Right ventricle myocardium inferior (tissue), 1 donor: ENCODE measurements around the gene AMELX. TPM values are rescaled to one million over a fixed set of nuclear protein-coding genes. Genes with fewer than 3 reads are reported as not detected.

Experiments
- ATAC-seq: fragments of 200-7000 bp; cut with Tn5 transposase; one replicate; pipeline ENCODE4 v1.9.1; 2020; ENCODE audit warnings: mild to moderate bottlenecking, moderate library complexity
- DNase-seq: peaks from one replicate; pipeline ENCODE4 v3.0.0; 2021; ENCODE audit errors: missing footprints
- intact Hi-C: fragments of 100-400 bp; cut with DNase I; formaldehyde crosslinking; loops from one replicate; pipeline ENCODE4 v1.11.0; 2022
- long read RNA-seq: library from polyadenylated mRNA; unstranded; transcript quantifications from one replicate; pipeline ENCODE4 v2.0.0, GENCODE V29; 2021
- total RNA-seq: library from RNA; stranded (reverse); fragmentation: NEBNext Ultra II Directional; extraction: Animal tissue kit (Norgen Biotek cat#: 25700); gene quantifications from one replicate; pipeline ENCODE4 v1.2.1, GENCODE V29; 2021
- donor health status: DM: no; HTN: yes; CAD: no; lungs with severe emphysema.

Gene AMELX
- total RNA-seq, result not detected
- long read RNA-seq, result 0 reads

GRCh38 chrX:11293113-11293512 lies at the start of gene AMELX:
Gene AMELX (plus strand): TSS chrX:11293413. CDS start chrX:11294789, 1,376 bp downstream.
- no peak for ATAC-seq
- DNase-seq, result no peak
- intact Hi-C loops, result no loop called here

GRCh38 chrX:11244636-11245035 lies 48.6 kb upstream of the AMELX start:
- DNase-seq (no peak), ATAC-seq (peak; percentile 44)
- intact Hi-C loops, result no loop called here

GRCh38 chrX:11254417-11255109 lies 38.6 kb upstream of the AMELX start:
- no peak for DNase-seq
- intact Hi-C loops, result no loop called here

GRCh38 chrX:11257290-11257689 lies 35.9 kb upstream of the AMELX start:
- ATAC-seq (no peak), DNase-seq (no peak)

More at GRCh38 chrX:11254417-11255109, 38.6 kb upstream of the AMELX start:
- no peak for ATAC-seq

GRCh38 chrX:11257711-11258110 lies 35.5 kb upstream of the AMELX start:
- intact Hi-C loops, result no loop called here
- no peak for DNase-seq
- no peak for ATAC-seq

More at GRCh38 chrX:11257290-11257689, 35.9 kb upstream of the AMELX start:
- intact Hi-C loops, result no loop called here

GRCh38 chrX:11259437-11259836 lies 33.8 kb upstream of the AMELX start:
- intact Hi-C loops, result no loop called here
- no peak for DNase-seq
- ATAC-seq, result no peak

GRCh38 chrX:11261260-11261659 lies 32.0 kb upstream of the AMELX start:
- intact Hi-C loops, result no loop called here

GRCh38 chrX:11264925-11265324 lies 28.3 kb upstream of the AMELX start:
- intact Hi-C loops, result no loop called here
- no peak for DNase-seq
- ATAC-seq, result no peak

More at GRCh38 chrX:11261260-11261659, 32.0 kb upstream of the AMELX start:
- ATAC-seq (no peak), DNase-seq (no peak)

GRCh38 chrX:11265352-11265751 lies 27.9 kb upstream of the AMELX start:
- no peak for ATAC-seq
- intact Hi-C loops, result no loop called here
- DNase-seq, result no peak

GRCh38 chrX:11266573-11267003 lies 26.6 kb upstream of the AMELX start:
- no peak for ATAC-seq
- intact Hi-C loops, result no loop called here
- DNase-seq, result no peak

GRCh38 chrX:11267425-11267824 lies 25.8 kb upstream of the AMELX start:
- ATAC-seq (no peak), DNase-seq (no peak)
- intact Hi-C loops, result no loop called here

GRCh38 chrX:11269006-11269405 lies 24.2 kb upstream of the AMELX start:
- intact Hi-C loops, result no loop called here
- DNase-seq (no peak), ATAC-seq (no peak)

- intact Hi-C loops, result no loop called here
- ATAC-seq (no peak), DNase-seq (no peak)
These were observed 23.2 kb upstream of the AMELX start for GRCh38 chrX:11269996-11270395.

GRCh38 chrX:11272290-11272689 lies 20.9 kb upstream of the AMELX start:
- ATAC-seq (no peak), DNase-seq (no peak)
- intact Hi-C loops, result no loop called here

- intact Hi-C loops, result no loop called here
- ATAC-seq, result no peak
These were observed 20.4 kb upstream of the AMELX start for GRCh38 chrX:11272863-11273262.

GRCh38 chrX:11273544-11273943 lies 19.7 kb upstream of the AMELX start:
- intact Hi-C loops, result no loop called here
- ATAC-seq (no peak), DNase-seq (no peak)

More at GRCh38 chrX:11272863-11273262, 20.4 kb upstream of the AMELX start:
- DNase-seq, result no peak

- DNase-seq (no peak), ATAC-seq (no peak)
- intact Hi-C loops, result no loop called here
These were observed 11.2 kb upstream of the AMELX start for GRCh38 chrX:11282043-11282442.

GRCh38 chrX:11285651-11286050 lies 7.6 kb upstream of the AMELX start:
- ATAC-seq, result no peak
- intact Hi-C loops, result no loop called here
- DNase-seq, result no peak

- DNase-seq (no peak), ATAC-seq (no peak)
- intact Hi-C loops, result no loop called here
These were observed 5.7 kb upstream of the AMELX start for GRCh38 chrX:11287505-11287904.

GRCh38 chrX:11290416-11291102 lies 2.7 kb upstream of the AMELX start:
- intact Hi-C loops, result no loop called here
- DNase-seq (no peak), ATAC-seq (no peak)
